ENCODE results near the gene TPGS2.

DNA sequence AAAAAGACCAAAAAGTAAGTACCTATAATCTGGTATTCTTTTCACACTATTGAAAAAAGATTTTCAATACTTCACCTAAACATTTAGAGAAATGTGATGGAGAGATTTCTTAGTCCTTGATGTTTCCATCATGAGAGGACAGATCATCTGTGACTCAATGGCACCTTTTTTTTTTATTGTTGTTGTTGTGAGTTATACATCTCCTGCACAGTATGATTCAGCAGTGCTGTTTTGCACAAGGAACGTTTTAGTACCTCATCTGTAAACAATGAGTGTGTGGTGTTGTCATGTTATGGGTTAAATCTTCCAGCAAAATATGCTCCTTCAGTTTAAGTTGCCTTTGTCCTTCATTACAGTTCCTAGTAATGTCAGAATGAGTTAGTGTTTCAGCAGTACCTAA, 2.3 kb upstream of the TPGS2 start:
- TF ChIP-seq POLR2AphosphoS5 (IDR thresholded peaks at IDR 0.05; ENCODE audit: borderline replicate concordance, low read depth, low read length) (no peak), EZH2 (IDR thresholded peaks at IDR 0.05) (no peak)

Measured in SK-N-MC (cell line).